Left lung (tissue), 10 donors: Measurements from ENCODE around the gene PRDM12. TPM values are rescaled to one million over a fixed set of nuclear protein-coding genes. Genes with fewer than 3 reads are reported as not detected.

Source experiments
- ATAC-seq: fragments of 200-7000 bp; cut with Tn5 transposase; one replicate; pipeline ENCODE4 v1.9.1; 2020; ENCODE audit warnings: moderate library complexity
- DNase-seq, 4 donors: peaks; one replicate each; pipeline ENCODE4 v3.0.0-alpha.2; 2013 to 2020
- H3K27ac ChIP-seq, 2 donors: fragments of 200-600 bp; sonication (generic) in 1 of 2; one replicate each; pipeline versions ENCODE4 v1.5.0 to v1.8.0; 2020 to 2021
- H3K27me3 ChIP-seq, 2 donors: fragments of 200-600 bp; sonication (generic) in 1 of 2; one replicate each; pipeline versions ENCODE4 v1.5.0 to v1.8.0; 2020 to 2021
- H3K36me3 ChIP-seq, 2 donors: fragments of 200-600 bp; sonication (generic) in 1 of 2; one replicate each; pipeline versions ENCODE4 v1.5.0 to v1.8.0; 2020 to 2021
- H3K4me1 ChIP-seq, 2 donors: fragments of 200-600 bp; one replicate each; pipeline ENCODE4 v1.8.0; 2021
- H3K4me3 ChIP-seq, 2 donors: fragments of 200-600 bp; sonication (generic) in 1 of 2; one replicate each; pipeline versions ENCODE4 v1.5.0 to v1.8.0; 2020 to 2021; ENCODE audit warnings: mild to moderate bottlenecking in 1 of 2
- H3K9me3 ChIP-seq, 2 donors: fragments of 200-600 bp; sonication (generic) in 1 of 2; one replicate each; pipeline versions ENCODE4 v1.5.0 to v1.8.0; 2020 to 2021
- CTCF ChIP-seq, 2 donors: fragments of 200-600 bp; sonication (generic) in 1 of 2; IDR thresholded peaks; one replicate each; pipeline versions ENCODE4 v1.5.0 to v1.8.0; 2021; ENCODE audit warnings: antibody characterized with exemption in 2 of 2
- intact Hi-C, 2 donors: fragments of 100-400 bp; cut with DNase I; formaldehyde crosslinking; loops; one replicate each; pipeline versions ENCODE4 v1.11.2 to v1.14.2; 2022
- polyA plus RNA-seq, 6 donors: library from polyadenylated mRNA; unstranded; fragments of 120-200 nt; gene quantifications; one replicate each; pipeline ENCODE4 v1.2.1, GENCODE V29; 2013; ENCODE audit not compliant: insufficient read length in 6 of 6
- total RNA-seq, 2 donors: library from RNA; stranded (reverse); fragmentation: NEBNext Ultra II Directional; extraction: Animal tissue kit (Norgen Biotek cat#: 25700); gene quantifications; one replicate each; pipeline ENCODE4 v1.2.1, GENCODE V29; 2021
- donor health status: DM: no; HTN: yes; CAD: no.
- donor health status: DM: no; HTN: no; CAD: no.

Gene PRDM12
- total and polyA plus RNA-seq, 8 donors: not detected

DNA sequence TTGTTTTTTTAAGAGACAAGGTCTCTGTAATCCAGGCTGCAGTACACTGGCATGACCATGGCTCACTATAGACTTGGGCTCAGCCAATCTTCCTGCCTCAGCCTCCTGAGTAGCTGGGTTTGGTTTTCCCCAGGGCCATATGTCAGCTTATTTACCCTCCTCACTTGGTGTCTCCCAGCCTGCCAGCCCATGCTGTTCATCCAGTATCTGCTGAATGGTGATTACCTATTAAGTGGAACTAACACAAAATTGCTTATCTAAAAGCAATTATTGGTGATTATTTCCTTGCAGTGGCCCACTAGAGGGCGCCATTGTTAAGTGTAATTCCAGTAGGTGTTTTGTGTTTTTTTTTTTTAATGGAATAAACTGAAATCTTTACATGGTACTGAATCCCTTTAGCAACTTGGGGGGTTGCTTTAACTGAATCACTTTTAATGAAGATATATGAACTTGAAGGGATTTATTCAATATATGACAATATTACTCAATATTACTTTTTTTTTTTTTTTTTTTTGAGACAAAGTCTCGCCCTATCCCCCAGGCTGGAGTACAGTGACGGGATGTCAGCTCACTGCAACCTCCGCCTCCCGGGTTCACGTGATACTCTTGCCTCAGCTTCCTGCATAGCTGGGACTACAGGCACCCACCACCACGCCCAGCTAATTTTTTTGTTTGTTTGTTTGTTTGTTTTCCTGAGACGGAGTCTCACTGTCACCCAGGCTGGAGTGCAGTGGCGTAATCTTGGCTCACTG lies 43.0 kb downstream of the PRDM12 start:
- Histone ChIP-seq H3K4me1 (peaks cover 0 to 8% of the 10 kb centered on the region in 2 donors), H3K27ac (no peak overlapping the region), H3K36me3 (peaks cover 0 to 36% of the 10 kb centered on the region in 2 donors), H3K9me3 (no peaks in the 10 kb centered on the region), H3K27me3 (no peaks in the 10 kb centered on the region), H3K4me3 (no peak overlapping the region)
- ATAC-seq (peak; percentile 60), DNase-seq (peak in 2 of 4 donors; percentile 53 to 78)
- TF ChIP-seq CTCF (IDR thresholded peaks at IDR 0.05): peak; percentile 70 to 80
- intact Hi-C loops: loop anchor here in 1 of 2 donors (10.0 kb wide), 2 partner anchors 237 to 337 kb away; no protein-coding TSS in a partner anchor

DNA sequence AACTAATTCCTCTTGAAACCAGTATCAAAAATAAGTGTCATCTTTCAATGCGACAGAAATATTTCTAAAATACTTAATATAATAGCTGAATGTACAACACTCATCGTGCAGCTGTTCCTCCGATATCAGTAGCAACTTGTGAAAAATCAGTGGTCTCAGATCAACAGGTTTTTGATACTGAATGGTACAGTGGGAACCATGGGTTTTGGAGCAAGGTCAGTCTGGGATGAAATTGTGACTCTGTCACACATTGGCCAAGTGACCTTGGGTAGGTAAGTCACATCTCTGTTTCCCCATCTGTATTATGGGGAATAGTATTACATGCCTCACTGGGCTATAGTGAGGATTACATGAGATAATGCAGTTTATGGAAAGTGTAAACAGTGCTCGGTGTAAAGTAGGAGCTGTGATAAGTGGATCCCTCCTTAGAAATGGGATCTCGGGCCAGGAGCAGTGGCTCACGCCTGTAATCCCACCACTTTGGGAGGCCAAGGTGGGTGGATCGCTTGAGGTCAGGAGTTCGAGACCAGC lies 46.5 kb downstream of the PRDM12 start:
- Histone ChIP-seq H3K4me3 (no peak overlapping the region), H3K27ac (no peak overlapping the region), H3K4me1 (peaks cover 0 to 36% of the 10 kb centered on the region in 2 donors), H3K36me3 (peaks cover 0 to 4% of the 10 kb centered on the region in 2 donors), H3K9me3 (no peaks in the 10 kb centered on the region), H3K27me3 (no peaks in the 10 kb centered on the region)
- ATAC-seq: no peak
- no peak for DNase-seq
- no peak for TF ChIP-seq CTCF (IDR thresholded peaks at IDR 0.05)
- intact Hi-C loops: no loop called here

DNA sequence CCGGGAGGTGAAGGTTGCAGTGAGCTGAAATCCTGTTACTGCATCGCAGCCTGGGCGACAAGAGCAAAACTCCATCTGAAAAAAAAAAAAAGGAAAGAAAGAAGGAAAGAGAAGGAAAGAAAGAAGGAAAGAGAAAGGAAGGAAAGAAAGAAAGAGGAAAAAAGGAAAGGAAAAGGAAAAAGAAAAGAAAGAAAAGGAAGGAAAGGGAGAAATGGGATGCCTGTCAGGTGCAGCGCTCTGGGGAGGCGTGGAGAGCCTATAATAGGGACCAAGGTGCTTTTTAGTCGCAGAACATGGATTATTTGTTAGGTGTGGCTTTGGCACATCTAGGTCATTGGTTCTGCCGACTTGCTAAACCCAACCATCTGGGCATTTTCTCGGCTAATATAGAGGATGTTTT lies 47.1 kb downstream of the PRDM12 start:
- Histone ChIP-seq H3K9me3 (no peaks in the 10 kb centered on the region), H3K27ac (no peak overlapping the region), H3K27me3 (no peaks in the 10 kb centered on the region), H3K36me3 (no peaks in the 10 kb centered on the region), H3K4me3 (no peak overlapping the region), H3K4me1 (peaks cover 0 to 42% of the 10 kb centered on the region in 2 donors)
- DNase-seq (no peak), ATAC-seq (no peak)
- TF ChIP-seq CTCF (IDR thresholded peaks at IDR 0.05): no peak
- intact Hi-C loops: no loop called here

DNA sequence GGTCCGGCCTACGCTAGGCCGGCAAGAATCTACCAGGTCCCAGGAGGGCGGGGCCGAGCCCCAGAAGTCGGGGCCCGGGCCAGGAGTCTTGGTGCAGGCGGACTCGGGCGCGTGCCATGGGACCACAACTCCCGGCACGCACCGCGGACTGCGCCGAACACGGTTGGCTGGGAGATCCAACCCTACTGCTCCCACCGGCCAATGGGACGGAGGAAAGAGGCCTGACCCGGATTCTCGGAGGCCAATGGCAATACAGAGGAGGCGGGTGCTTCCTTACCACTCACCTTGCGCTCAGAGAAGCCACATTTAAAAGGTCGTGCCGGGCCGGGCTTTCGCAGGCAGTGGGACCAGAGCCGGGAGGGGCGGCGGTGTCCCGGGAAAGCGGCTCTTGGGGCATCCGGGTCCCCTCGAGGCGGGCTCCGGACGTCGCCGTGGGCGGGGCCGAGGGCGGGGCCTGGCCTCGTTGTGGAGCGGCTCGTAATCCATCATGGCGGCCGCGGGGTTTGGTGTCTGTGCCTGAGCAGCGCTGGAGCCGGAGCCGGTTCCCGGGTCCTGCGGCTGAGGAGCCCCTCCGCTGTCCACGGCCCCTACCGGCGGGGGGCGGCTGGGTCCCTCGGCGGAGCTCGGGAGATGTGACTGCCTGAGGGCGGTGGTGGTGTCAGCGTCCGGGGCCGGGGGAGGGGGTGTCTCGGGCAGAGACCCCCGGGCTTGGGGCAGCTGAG lies 48.3 kb downstream of the PRDM12 start:
- peak; percentile 94 to 99 (median 99) for DNase-seq
- no peak for TF ChIP-seq CTCF (IDR thresholded peaks at IDR 0.05)
- Histone ChIP-seq H3K4me3 (peak overlapping the region; percentile 88 to 99), H3K36me3 (no peaks in the 10 kb centered on the region), H3K4me1 (peaks cover 0 to 53% of the 10 kb centered on the region in 2 donors), H3K27ac (peak overlapping the region; percentile 98 to 99), H3K9me3 (no peaks in the 10 kb centered on the region), H3K27me3 (no peaks in the 10 kb centered on the region)
- intact Hi-C loops: no loop called here
- ATAC-seq: peak; percentile 97
